Measurements from ENCODE around the gene AHNAK2.

DNA sequence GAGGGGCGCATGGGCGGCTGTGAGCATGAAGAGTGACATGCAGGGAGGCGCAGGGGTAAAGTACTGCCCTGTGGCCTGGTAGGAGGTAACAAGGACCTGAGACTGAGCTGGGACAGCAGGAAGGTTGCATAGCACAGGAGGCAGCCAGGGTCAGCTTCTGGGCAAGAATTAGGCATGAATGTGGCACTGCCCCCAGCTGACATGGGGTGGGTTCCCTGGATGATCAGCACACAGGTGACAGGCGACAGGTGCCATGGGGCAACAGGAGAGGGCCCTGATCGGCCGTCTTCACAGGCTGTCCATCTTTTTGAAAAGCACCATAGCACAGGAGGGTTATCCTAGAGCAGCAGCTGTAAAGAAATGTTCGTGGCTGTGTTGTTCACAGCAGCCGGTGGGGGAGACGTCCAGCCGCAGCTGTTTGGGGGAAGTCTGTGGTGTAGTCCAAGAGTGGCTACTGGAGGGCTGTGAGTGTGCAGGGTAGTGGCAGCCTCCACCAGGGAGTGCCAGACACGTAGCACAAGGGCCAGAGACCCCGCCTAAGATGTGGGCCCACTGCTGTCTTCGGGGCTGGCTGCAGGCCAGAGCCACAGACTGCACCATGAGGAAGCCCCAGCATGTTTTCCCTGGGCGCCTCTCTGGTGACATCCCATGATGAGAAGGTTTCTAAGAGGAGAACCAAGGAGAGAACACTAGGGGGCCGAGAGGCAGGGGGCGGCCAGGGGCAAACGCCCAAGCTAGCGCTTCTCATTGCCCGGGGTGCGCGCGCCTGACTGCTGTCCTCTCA lies 15.8 kb upstream of the AHNAK2 start:
- TF ChIP-seq POLR2AphosphoS5 (IDR thresholded peaks at IDR 0.05; ENCODE audit: low read depth, low read length) = no peak
- TF ChIP-seq CTCF (IDR thresholded peaks at IDR 0.05 in 2 of 3, conservative IDR thresholded peaks at IDR 0.05 in 1 of 3; ENCODE audit: borderline replicate concordance in 1 of 3, insufficient read depth in 1 of 3, low read depth in 2 of 3, low read length in 2 of 3) = no peak
- TF ChIP-seq SRF (IDR thresholded peaks at IDR 0.05; ENCODE audit: low read depth) = no peak
- TF ChIP-seq ZNF274 (IDR thresholded peaks at IDR 0.05; ENCODE audit: low read depth, low read length) = no peak
- TF ChIP-seq, protein P1, sequence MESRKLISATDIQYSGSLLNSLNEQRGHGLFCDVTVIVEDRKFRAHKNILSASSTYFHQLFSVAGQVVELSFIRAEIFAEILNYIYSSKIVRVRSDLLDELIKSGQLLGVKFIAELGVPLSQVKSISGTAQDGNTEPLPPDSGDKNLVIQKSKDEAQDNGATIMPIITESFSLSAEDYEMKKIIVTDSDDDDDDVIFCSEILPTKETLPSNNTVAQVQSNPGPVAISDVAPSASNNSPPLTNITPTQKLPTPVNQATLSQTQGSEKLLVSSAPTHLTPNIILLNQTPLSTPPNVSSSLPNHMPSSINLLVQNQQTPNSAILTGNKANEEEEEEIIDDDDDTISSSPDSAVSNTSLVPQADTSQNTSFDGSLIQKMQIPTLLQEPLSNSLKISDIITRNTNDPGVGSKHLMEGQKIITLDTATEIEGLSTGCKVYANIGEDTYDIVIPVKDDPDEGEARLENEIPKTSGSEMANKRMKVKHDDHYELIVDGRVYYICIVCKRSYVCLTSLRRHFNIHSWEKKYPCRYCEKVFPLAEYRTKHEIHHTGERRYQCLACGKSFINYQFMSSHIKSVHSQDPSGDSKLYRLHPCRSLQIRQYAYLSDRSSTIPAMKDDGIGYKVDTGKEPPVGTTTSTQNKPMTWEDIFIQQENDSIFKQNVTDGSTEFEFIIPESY (IDR thresholded peaks at IDR 0.05; ENCODE audit: extremely low read depth, insufficient replicate concordance, low read length) = no peak
- TF ChIP-seq RAD21 (IDR thresholded peaks at IDR 0.05; ENCODE audit: low read depth) = no peak
- no peak for TF ChIP-seq EZH2 (IDR thresholded peaks at IDR 0.05)
- TF ChIP-seq POLR2A (IDR thresholded peaks at IDR 0.05; ENCODE audit: borderline replicate concordance, extremely low read depth, insufficient read depth, insufficient read length) = no peak
- no peak for TF ChIP-seq CEBPB (IDR thresholded peaks at IDR 0.05; ENCODE audit: low read depth)

Data from HCT116 (cell line).